K562 (cell line): ENCODE data around the gene DAPK3. TPM values are rescaled to one million over a fixed set of nuclear protein-coding genes. Genes with fewer than 3 reads are reported as not detected.

Experiments used
- ATF1 ChIP-seq, 2 experiments: fragments of 450-650 bp in 1 of 2; IDR thresholded peaks; 2 replicates each; pipeline ENCODE4 v1.6.1; 2016; ENCODE audit warnings: missing compliant biosample characterization in 1 of 2, missing genetic modification characterization in 1 of 2
- BRD9 ChIP-seq: fragments of 450-650 bp; IDR thresholded peaks from 2 replicates; pipeline ENCODE4 v1.6.1; 2018; ENCODE audit warnings: low read depth; ENCODE audit not compliant: partially characterized antibody
- BRF1 ChIP-seq: IDR thresholded peaks from 3 replicates; pipeline ENCODE4 v1.6.1; 2011; ENCODE audit warnings: borderline replicate concordance, mild to moderate bottlenecking; ENCODE audit not compliant: insufficient read length; ENCODE audit errors: extremely low read depth
- CBX2 ChIP-seq: fragments of 200-600 bp; sonication (generic); IDR thresholded peaks from one replicate; pipeline ENCODE4 v1.6.1; 2012; ENCODE audit warnings: mild to moderate bottlenecking, low read length, inconsistent platforms; ENCODE audit not compliant: insufficient read depth, poor library complexity, severe bottlenecking
- EP400 ChIP-seq: fragments of 450-650 bp; IDR thresholded peaks from 2 replicates; pipeline ENCODE4 v1.6.1; 2017; ENCODE audit warnings: antibody characterized with exemption, mild to moderate bottlenecking, moderate library complexity
- HMGN3 ChIP-seq: IDR thresholded peaks from 2 replicates; pipeline ENCODE4 v1.6.1; 2011; ENCODE audit warnings: borderline replicate concordance, low read depth, mild to moderate bottlenecking, mixed read lengths, low read length; ENCODE audit not compliant: insufficient read length; ENCODE audit errors: extremely low read depth
- HNRNPL ChIP-seq: fragments of 200-400 bp; formaldehyde crosslinking; IDR thresholded peaks from 2 replicates; pipeline ENCODE4 v1.6.1; 2017; ENCODE audit warnings: low read depth, mild to moderate bottlenecking, low read length
- NFIC ChIP-seq: fragments of 450-650 bp; IDR thresholded peaks from 2 replicates; pipeline ENCODE4 v1.6.1; 2017; ENCODE audit warnings: mild to moderate bottlenecking, inconsistent platforms
- NR0B1 ChIP-seq: fragments of 450-650 bp; IDR thresholded peaks from one replicate; pipeline ENCODE4 v1.6.1; 2018; ENCODE audit warnings: mild to moderate bottlenecking, moderate library complexity; ENCODE audit not compliant: partially characterized antibody
- PML ChIP-seq: IDR thresholded peaks from 2 replicates; pipeline ENCODE4 v1.6.1; 2012; ENCODE audit warnings: low read length, inconsistent platforms
- POLR2G ChIP-seq: fragments of 200-400 bp; formaldehyde crosslinking; IDR thresholded peaks from 2 replicates; pipeline ENCODE4 v1.6.1; 2017; ENCODE audit warnings: low read depth, mild to moderate bottlenecking, antibody characterized with exemption, low read length, moderate library complexity
- RBFOX2 ChIP-seq: fragments of 200-400 bp; formaldehyde crosslinking; IDR thresholded peaks from 2 replicates; pipeline ENCODE4 v1.6.1; 2017; ENCODE audit warnings: low read depth, mild to moderate bottlenecking, low read length, moderate library complexity
- RBM22 ChIP-seq: fragments of 200-400 bp; formaldehyde crosslinking; IDR thresholded peaks from 2 replicates; pipeline ENCODE4 v1.6.1; 2018; ENCODE audit warnings: low read length, low read depth; ENCODE audit not compliant: poor library complexity, severe bottlenecking
- SIN3A ChIP-seq, 2 experiments: fragments of 150-350 bp in 1 of 2; IDR thresholded peaks; 2 replicates each; pipeline ENCODE4 v1.6.1; 2011 to 2016; ENCODE audit warnings: borderline replicate concordance in 2 of 2, low read depth in 2 of 2, low read length in 2 of 2, mild to moderate bottlenecking in 2 of 2, moderate library complexity in 2 of 2; ENCODE audit not compliant: control insufficient read depth in 1 of 2
- SIX5 ChIP-seq, 2 experiments: IDR thresholded peaks; 2 replicates each; pipeline ENCODE4 v1.6.1; 2011; ENCODE audit warnings: low read length in 2 of 2, borderline replicate concordance in 1 of 2, low read depth in 1 of 2, mild to moderate bottlenecking in 1 of 2, moderate library complexity in 1 of 2; ENCODE audit not compliant: insufficient read depth in 1 of 2
- TAF15 ChIP-seq: fragments of 200-400 bp; formaldehyde crosslinking; IDR thresholded peaks from 2 replicates; pipeline ENCODE4 v1.6.1; 2017; ENCODE audit warnings: mild to moderate bottlenecking, low read depth, low read length, moderate library complexity
- ZKSCAN8 ChIP-seq: fragments of 200-800 bp; sonication (Bioruptor generic); IDR thresholded peaks from 2 replicates; pipeline ENCODE4 v1.6.1; 2016; ENCODE audit warnings: missing genetic modification characterization, missing compliant biosample characterization
- ZNF583 ChIP-seq: fragments of 250-450 bp; sonication (Bioruptor Pico); IDR thresholded peaks from 2 replicates; pipeline ENCODE4 v1.4.0; 2020
- ZNF586 ChIP-seq: fragments of 450-650 bp; formaldehyde crosslinking; conservative IDR thresholded peaks from 2 replicates; pipeline ENCODE4 v1.4.0; 2020; ENCODE audit warnings: mild to moderate bottlenecking, moderate library complexity
- ZNF780A ChIP-seq: fragments of 250-450 bp; sonication (Bioruptor Pico); IDR thresholded peaks from 2 replicates; pipeline ENCODE4 v1.5.0; 2021; ENCODE audit warnings: mild to moderate bottlenecking
- ZSCAN29 ChIP-seq: fragments of 450-650 bp; IDR thresholded peaks from 2 replicates; pipeline ENCODE4 v1.6.1; 2017
- polyA plus RNA-seq, 8 experiments: library from polyadenylated mRNA; depleted of rRNA in 4 of 8; stranded (reverse) in 5 of 8; unstranded in 3 of 8; fragments of >200 nt; fragmentation: Nextera tagmentation in 2 of 8; fragmentation: Illumina TruSeq in 1 of 8; extraction: Ambion mirVana in 2 of 8; extraction: Trizol in 1 of 8; gene quantifications; 2 replicates each; pipeline versions ENCODE4 v1.2.1 to v1.2.3, GENCODE V29; 2011 to 2014; ENCODE audit warnings: inconsistent platforms in 1 of 8, missing spikeins in 1 of 8
- total RNA-seq, 7 experiments: library from RNA; depleted of rRNA in 6 of 7; stranded (reverse); fragments of >200 nt in 6 of 7; fragmentation: Illumina TruSeq in 2 of 7; extraction: Trizol in 2 of 7; gene quantifications; 2 replicates each; pipeline versions ENCODE4 v1.2.1 to v1.2.3, GENCODE V29; 2011 to 2021; ENCODE audit warnings: low replicate concordance in 1 of 7
- TF ChIP-seq, protein P1 (sequence below): fragments of 250-450 bp; sonication (Bioruptor Pico); IDR thresholded peaks from 2 replicates; pipeline ENCODE4 v1.5.0; 2021
- TF ChIP-seq, protein P2 (sequence below): fragments of 450-650 bp; conservative IDR thresholded peaks from 2 replicates; pipeline ENCODE4 v1.6.1; 2016; ENCODE audit warnings: missing genetic modification characterization, low read depth, mild to moderate bottlenecking, control low read depth, missing compliant biosample characterization

The DAPK3 gene
- total and polyA plus RNA-seq, 9 of the 15 experiments (the other 6 are each of a cell fraction or from before 2014, with no cell fraction given) = 0.14 to 63.4 (median 25.0) TPM

DNA sequence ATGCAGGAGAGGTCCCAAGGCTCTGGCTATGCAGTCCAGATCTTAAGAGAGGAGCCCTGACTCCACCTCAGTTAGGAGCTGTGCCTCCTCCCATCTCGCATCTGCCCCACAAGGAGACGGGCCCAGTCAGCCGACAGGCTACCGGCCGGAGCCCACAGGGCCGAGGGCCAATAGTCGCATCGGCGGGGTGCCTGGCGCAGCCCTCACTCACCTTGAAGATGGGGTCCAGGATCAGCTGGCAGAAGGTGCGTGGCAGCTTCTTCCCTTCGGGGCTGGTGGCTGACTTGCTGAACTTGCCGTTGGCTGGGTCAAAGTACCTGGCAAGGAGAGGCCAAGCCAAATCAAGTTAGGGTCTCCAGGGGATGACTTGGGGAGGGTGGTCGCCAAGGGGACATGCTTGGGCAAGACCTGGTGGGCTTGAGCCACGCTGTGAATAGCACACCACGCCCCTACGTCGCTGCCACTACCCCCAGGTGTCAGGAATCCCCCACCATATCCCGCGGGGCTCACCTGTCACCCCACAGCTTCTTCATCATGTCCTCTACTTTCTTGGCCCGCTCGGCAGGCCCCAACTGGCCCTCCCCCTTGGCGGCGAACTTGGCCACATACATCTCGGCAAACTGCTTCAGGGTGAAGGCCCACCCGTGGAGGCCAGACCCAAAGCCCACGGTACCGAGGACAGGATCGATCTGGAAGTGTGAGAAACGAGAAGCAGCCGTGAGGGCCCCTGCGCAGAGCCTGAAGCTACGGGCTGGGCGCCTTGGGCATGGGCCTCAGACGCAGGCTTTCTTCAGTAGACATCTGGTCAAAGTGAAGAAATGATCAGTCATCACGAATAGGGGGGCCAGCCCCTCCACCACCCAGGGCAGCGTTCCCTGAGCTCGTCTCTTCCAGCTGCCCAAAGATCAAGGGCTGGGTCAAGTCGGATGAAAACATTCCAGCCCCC, 11.1 kb upstream of the DAPK3 start (continued):
- no peak for TF ChIP-seq BRD9
- 0 out of 2 replicates have a peak, but pooled peaks have one; percentile 64 for TF ChIP-seq TAF15
- TF ChIP-seq, protein P1, sequence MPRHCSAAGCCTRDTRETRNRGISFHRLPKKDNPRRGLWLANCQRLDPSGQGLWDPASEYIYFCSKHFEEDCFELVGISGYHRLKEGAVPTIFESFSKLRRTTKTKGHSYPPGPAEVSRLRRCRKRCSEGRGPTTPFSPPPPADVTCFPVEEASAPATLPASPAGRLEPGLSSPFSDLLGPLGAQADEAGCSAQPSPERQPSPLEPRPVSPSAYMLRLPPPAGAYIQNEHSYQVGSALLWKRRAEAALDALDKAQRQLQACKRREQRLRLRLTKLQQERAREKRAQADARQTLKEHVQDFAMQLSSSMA (CRISPR knock-in tag) = no peak
- TF ChIP-seq EP400 = no peak
- peak; percentile 67 for TF ChIP-seq RBM22
- TF ChIP-seq ZKSCAN8 (CRISPR knock-in tag) = no peak
- peak in 1 of 2 experiments; percentile 27; a peak in 1 of 4 replicates for TF ChIP-seq SIN3A (IDR thresholded peaks at IDR 0.05; ENCODE audit: borderline replicate concordance in 2 of 2, control insufficient read depth in 1 of 2, low read depth in 2 of 2, low read length in 2 of 2)
- TF ChIP-seq ZNF780A (CRISPR knock-in tag) = no peak
- TF ChIP-seq ZNF586 (CRISPR knock-in tag) = no peak
- 0 out of 2 replicates have a peak, but pooled peaks have one; percentile 19 for TF ChIP-seq HNRNPL
- TF ChIP-seq, protein P2, sequence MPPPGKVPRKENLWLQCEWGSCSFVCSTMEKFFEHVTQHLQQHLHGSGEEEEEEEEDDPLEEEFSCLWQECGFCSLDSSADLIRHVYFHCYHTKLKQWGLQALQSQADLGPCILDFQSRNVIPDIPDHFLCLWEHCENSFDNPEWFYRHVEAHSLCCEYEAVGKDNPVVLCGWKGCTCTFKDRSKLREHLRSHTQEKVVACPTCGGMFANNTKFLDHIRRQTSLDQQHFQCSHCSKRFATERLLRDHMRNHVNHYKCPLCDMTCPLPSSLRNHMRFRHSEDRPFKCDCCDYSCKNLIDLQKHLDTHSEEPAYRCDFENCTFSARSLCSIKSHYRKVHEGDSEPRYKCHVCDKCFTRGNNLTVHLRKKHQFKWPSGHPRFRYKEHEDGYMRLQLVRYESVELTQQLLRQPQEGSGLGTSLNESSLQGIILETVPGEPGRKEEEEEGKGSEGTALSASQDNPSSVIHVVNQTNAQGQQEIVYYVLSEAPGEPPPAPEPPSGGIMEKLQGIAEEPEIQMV (tag) = no peak
- 0 out of 2 replicates have a peak, but pooled peaks have one; percentile 10 for TF ChIP-seq PML
- no peak for TF ChIP-seq NFIC
- TF ChIP-seq CBX2 = no peak
- TF ChIP-seq RBFOX2 = peak; percentile 71
- no peak for TF ChIP-seq HMGN3
- TF ChIP-seq BRF1 = no peak
- peak; percentile 68; the same call in 1 of the 2 replicates for TF ChIP-seq POLR2G
- TF ChIP-seq SIX5 (IDR thresholded peaks at IDR 0.05; ENCODE audit: borderline replicate concordance in 1 of 2, insufficient read depth in 1 of 2, low read depth in 1 of 2, low read length in 2 of 2) = 0 out of 4 replicates have a peak, but pooled peaks of 1 of the 2 experiments have one; percentile 11
- TF ChIP-seq ZSCAN29 = no peak
- no peak for TF ChIP-seq ZNF583 (CRISPR knock-in tag)
- no peak for TF ChIP-seq ATF1 (CRISPR knock-in tag; IDR thresholded peaks at IDR 0.05)
- TF ChIP-seq ATF1 (tag; IDR thresholded peaks at IDR 0.05) = no peak
- no peak for TF ChIP-seq NR0B1
